ENCODE data around the gene CRYM. TPM values are rescaled to one million over a fixed set of nuclear protein-coding genes. Genes with fewer than 3 reads are reported as not detected.

Gene CRYM
- total RNA-seq, 1 donor from 2014 or later = 3.7 TPM

- Mint-ChIP-seq H3K9me3 (ENCODE audit: unreplicated experiment) (no peaks in the 10 kb centered on the region), H3K36me3 (ENCODE audit: low read depth, unreplicated experiment) (no peaks in the 10 kb centered on the region), H3K27ac (ENCODE audit: unreplicated experiment) (no peak overlapping the region), H3K4me3 (ENCODE audit: unreplicated experiment) (no peak overlapping the region), H3K27me3 (ENCODE audit: unreplicated experiment) (peaks cover 2% of the 10 kb centered on the region), H3K4me1 (ENCODE audit: unreplicated experiment) (peaks cover 18% of the 10 kb centered on the region)
- DNase-seq (ENCODE audit: low spot score) = no peak
- no peak for TF ChIP-seq CTCF (IDR thresholded peaks at IDR 0.05; ENCODE audit: unreplicated experiment)
Observed at GRCh38 chr16:21214086-21214485, 64.0 kb downstream of the CRYM start.

- Mint-ChIP-seq H3K27ac (ENCODE audit: unreplicated experiment) (no peak within 1 kb of the TSS), H3K27me3 (ENCODE audit: unreplicated experiment) (peaks cover 2% of the 10 kb centered on the region), H3K4me3 (ENCODE audit: unreplicated experiment) (no peak within 1 kb of the TSS), H3K4me1 (ENCODE audit: unreplicated experiment) (peaks cover 12% of the 10 kb centered on the region), H3K36me3 (ENCODE audit: low read depth, unreplicated experiment) (no peaks in the 10 kb centered on the region), H3K9me3 (ENCODE audit: unreplicated experiment) (no peaks in the 10 kb centered on the region)
- no peak for TF ChIP-seq CTCF (IDR thresholded peaks at IDR 0.05; ENCODE audit: unreplicated experiment)
- DNase-seq (ENCODE audit: low spot score) = no peak
Observed at GRCh38 chr16:21211486-21211885, 66.6 kb downstream of the CRYM start, which contains the start of gene ZP2. TSS of gene ZP2 (minus strand) at chr16:21211574. CDS start at chr16:21211547, 27 bp downstream.

Other genes starting within 250 kb of the CRYM start
- 0.05 TPM for gene DNAH3, start 127.4 kb downstream of the CRYM start, total RNA-seq (ENCODE audit: unreplicated experiment)
- gene LDAF1, start 119.6 kb downstream of the CRYM start, total RNA-seq (ENCODE audit: unreplicated experiment) = 27.9 TPM
- 4.1 TPM for gene ZP2, start 66.7 kb downstream of the CRYM start, total RNA-seq (ENCODE audit: unreplicated experiment)
- gene ANKS4B, start 44.6 kb downstream of the CRYM start, total RNA-seq (ENCODE audit: unreplicated experiment) = not detected